ENCODE measurements around the gene ARHGAP8.

DNA sequence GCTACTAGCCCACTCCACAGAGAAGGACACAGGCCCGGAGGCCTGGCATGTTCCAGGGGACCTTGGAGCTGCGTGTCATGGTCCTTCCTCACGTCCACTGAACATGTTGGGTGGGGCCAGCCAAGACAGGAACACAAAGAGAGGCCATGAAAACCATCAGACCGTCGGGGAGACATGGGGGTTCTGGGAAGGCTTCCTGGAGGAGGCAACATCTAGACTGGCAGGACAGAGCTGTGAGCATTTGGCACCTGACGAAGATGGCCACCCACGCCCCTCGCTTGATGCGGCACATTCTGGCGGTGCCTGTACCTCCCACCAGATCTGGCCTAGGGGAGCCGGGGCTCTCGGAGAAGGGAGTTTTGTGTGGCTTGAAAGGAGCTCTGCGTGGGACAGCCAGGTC, 24.7 kb upstream of the ARHGAP8 start:
- TF ChIP-seq POLR2A (IDR thresholded peaks at IDR 0.05), result no peak
- TF ChIP-seq, protein P1, sequence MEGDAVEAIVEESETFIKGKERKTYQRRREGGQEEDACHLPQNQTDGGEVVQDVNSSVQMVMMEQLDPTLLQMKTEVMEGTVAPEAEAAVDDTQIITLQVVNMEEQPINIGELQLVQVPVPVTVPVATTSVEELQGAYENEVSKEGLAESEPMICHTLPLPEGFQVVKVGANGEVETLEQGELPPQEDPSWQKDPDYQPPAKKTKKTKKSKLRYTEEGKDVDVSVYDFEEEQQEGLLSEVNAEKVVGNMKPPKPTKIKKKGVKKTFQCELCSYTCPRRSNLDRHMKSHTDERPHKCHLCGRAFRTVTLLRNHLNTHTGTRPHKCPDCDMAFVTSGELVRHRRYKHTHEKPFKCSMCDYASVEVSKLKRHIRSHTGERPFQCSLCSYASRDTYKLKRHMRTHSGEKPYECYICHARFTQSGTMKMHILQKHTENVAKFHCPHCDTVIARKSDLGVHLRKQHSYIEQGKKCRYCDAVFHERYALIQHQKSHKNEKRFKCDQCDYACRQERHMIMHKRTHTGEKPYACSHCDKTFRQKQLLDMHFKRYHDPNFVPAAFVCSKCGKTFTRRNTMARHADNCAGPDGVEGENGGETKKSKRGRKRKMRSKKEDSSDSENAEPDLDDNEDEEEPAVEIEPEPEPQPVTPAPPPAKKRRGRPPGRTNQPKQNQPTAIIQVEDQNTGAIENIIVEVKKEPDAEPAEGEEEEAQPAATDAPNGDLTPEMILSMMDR (IDR thresholded peaks at IDR 0.05), result no peak

Measured in body of pancreas (tissue), 4 donors.